Iris pigment epithelial cell (primary cell): Measurements from ENCODE around the gene RNF223.
"Not testable (repeated sequence)": the region's sequence is repeated elsewhere in the genome, so short reads cannot be mapped to it uniquely, and the experiment has no call there.

Source experiments
- DNase-seq: peaks from one replicate; pipeline ENCODE4 v3.0.0-alpha.2; 2011; ENCODE audit warnings: low read depth

RNF223 gene

GRCh38 chr1:1059494-1060280 is 14.4 kb downstream of the RNF223 start:
- DNase-seq: peak; percentile 72

- DNase-seq: peak; percentile 15
Observed at GRCh38 chr1:1058921-1059493, 15.1 kb downstream of the RNF223 start.

GRCh38 chr1:1058088-1058905 is 15.8 kb downstream of the RNF223 start:
- DNase-seq: no peak

- DNase-seq: not testable (repeated sequence)
Observed at GRCh38 chr1:1057769-1058087, 16.4 kb downstream of the RNF223 start.

- no peak for DNase-seq
Observed at GRCh38 chr1:1055841-1056736, 18.0 kb downstream of the RNF223 start.

- DNase-seq: no peak
Observed at GRCh38 chr1:1054971-1055370, 19.1 kb downstream of the RNF223 start.

- DNase-seq: no peak
Observed at GRCh38 chr1:1054099-1054700, 19.9 kb downstream of the RNF223 start.

GRCh38 chr1:1053682-1054081 is 20.4 kb downstream of the RNF223 start:
- DNase-seq: no peak

GRCh38 chr1:1053022-1053421 is 21.1 kb downstream of the RNF223 start:
- no peak for DNase-seq

- DNase-seq: no peak
Observed at GRCh38 chr1:1052003-1052840, 21.9 kb downstream of the RNF223 start.

GRCh38 chr1:1051127-1051810 is 22.8 kb downstream of the RNF223 start:
- no peak for DNase-seq

GRCh38 chr1:1050577-1051052 is 23.5 kb downstream of the RNF223 start:
- DNase-seq: no peak

- no peak for DNase-seq
Observed at GRCh38 chr1:1049318-1050165, 24.6 kb downstream of the RNF223 start.

GRCh38 chr1:1048765-1049164 is 25.3 kb downstream of the RNF223 start:
- DNase-seq: no peak

- no peak for DNase-seq
Observed at GRCh38 chr1:1047963-1048362, 26.1 kb downstream of the RNF223 start.

GRCh38 chr1:1047407-1047806 is 26.7 kb downstream of the RNF223 start:
- DNase-seq: no peak

- DNase-seq: no peak
Observed at GRCh38 chr1:1046767-1047166, 27.3 kb downstream of the RNF223 start.

- DNase-seq: no peak
Observed at GRCh38 chr1:1046243-1046642, 27.9 kb downstream of the RNF223 start.

- no peak for DNase-seq
Observed at GRCh38 chr1:1045129-1045528, 29.0 kb downstream of the RNF223 start.
